SIG-M5 treated with dmso at 0.1 percent for 504 hours (cell line): ENCODE measurements around the gene CLCNKA.
A peak's percentile ranks its signal among the peaks of the same experiment; 100 is the strongest.
"Not testable (repeated sequence)": the region's sequence is repeated elsewhere in the genome, so short reads cannot be mapped to it uniquely, and the experiment has no call there.

Source experiments
- DNase-seq: peaks from one replicate; lab custom pipeline; 2025; ENCODE audit not compliant: unreplicated experiment; lab: John Stamatoyannopoulos, UW

Gene CLCNKA

GRCh38 chr1:16017461-16018303 lies 4.2 kb upstream of the CLCNKA start, which contains the start of gene HSPB7:
HSPB7 (minus strand) TSS chr1:16018043; CDS start chr1:16017963, 80 bp downstream.
- DNase-seq = no peak

DNA sequence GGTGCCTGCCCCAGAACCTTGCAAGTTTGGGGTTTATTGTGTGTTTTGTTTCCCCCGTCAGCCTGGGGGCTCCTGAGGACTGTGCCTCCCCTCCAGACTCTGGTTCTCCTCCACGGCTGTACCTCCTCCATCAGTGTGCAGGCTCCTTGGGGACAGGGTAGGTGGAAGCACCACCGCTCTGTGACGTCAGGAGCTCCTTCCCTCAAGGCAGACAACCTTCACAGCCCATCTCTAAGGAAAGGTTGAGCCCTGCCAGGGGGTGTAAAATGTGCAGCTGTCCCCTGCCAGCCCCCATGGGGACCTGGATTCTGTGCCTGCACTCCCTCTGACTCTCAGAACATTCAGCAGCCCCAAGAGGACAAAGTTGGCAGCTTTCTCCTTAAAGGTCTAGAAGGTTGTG lies 3.5 kb upstream of the CLCNKA start:
- DNase-seq = no peak

DNA sequence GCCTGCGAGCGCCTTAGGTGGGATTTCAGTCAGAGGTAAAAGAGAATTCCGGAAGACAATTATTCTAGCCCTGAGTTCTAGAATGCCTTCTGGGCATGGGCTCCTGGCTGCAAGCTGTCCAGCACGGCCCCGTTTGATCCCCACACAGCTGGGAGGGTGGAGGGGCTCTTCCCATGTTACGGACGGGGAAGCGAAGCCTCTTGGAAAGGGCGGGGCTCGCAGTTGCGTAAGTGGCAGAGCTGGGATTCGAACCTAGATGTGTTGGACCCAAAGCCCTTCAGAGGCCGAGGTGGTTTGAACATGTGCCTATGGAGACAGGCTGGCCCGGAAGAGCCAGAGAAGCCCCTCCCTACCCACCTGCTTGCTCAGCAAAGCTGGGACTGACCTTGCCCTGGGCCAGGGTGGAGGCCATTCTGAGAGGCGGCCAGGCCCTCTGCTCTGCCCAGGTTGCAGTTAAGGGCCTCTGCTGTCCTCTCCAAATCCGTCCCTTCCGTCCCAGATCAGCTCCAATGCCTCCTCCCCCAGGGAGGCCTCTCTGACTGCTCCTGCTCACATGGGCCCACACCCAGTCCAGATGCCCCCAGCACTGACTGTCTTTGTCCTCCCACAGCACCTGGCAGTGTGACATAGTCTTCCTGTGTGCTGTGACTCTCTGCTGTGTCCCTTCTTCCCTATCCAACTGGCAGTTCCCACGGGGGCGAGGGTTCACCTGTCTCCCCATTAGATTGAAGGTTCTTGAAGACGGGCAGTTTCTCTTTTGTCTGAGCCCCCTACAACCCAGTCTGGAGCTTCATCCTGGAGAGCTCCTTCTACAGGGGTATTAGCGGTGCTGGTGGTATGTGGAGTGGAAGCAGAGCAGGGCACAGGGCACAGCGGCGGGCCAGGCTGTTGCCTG lies 2.8 kb upstream of the CLCNKA start:
- no peak for DNase-seq

GRCh38 chr1:16019644-16020277 lies 2.1 kb upstream of the CLCNKA start:
- no peak for DNase-seq

DNA sequence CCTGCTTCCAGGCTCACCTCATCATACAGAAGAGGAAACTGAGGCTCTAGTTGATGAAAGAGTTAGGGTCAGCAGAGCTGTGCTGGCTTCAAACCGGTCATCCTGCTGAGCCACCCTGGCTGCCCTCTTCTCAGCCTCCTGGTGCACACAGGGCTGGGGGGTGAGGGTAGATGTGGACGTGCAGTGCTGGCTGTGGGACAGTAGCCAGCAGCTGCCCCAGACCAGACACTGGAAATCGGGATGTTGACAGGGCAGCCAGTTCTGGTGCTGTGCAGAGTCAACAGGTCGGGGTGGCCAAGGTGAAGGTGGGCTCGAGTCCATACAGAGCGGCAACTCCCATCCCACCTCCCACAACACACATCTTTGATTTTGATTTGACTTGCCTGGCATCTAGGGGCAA lies 1.5 kb upstream of the CLCNKA start:
- no peak for DNase-seq

DNA sequence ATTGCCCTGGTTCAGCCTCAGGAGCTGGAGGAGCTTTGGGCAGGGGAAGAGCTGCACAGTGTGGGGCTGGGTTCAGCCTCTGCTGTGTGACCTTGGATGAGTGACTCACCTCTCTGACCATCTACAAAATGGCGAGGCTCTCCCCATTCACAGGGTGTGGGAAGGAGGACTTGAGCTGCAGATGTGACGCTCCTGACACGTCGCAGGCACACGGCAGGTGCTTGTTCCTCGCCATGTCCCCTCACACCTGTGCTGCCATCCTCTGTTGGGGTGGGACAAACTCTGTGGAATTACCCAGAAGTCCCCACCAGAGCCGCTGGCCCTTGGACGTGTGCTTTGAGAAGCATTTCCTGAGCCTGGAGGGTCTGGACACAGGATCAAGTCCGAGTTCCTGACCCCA lies 958 bp upstream of the CLCNKA start:
- DNase-seq = not testable (repeated sequence)

GRCh38 chr1:16022393-16022792 lies 557 bp downstream of the CLCNKA start:
- DNase-seq = no peak

GRCh38 chr1:16023050-16023653 lies 1.3 kb downstream of the CLCNKA start:
- DNase-seq = no peak

DNA sequence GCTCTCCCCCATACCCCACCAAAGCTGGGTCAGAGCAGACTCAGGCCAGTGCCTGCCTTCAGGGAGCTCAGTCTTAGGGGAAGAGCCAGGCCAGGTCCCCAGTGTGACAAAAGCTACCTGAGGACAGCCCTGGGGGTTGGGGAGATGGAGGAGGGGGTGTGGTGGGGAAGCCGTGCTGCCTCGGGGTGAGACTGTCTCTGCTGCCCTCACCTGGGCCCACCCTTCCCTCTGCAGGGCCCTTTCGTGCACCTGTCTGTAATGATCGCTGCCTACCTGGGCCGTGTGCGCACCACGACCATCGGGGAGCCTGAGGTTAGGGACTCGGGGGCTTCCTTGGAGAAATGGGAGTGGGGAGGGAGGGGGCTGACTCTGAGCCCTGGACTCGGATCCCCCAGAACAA lies 4.5 kb downstream of the CLCNKA start:
- DNase-seq = not testable (repeated sequence)

DNA sequence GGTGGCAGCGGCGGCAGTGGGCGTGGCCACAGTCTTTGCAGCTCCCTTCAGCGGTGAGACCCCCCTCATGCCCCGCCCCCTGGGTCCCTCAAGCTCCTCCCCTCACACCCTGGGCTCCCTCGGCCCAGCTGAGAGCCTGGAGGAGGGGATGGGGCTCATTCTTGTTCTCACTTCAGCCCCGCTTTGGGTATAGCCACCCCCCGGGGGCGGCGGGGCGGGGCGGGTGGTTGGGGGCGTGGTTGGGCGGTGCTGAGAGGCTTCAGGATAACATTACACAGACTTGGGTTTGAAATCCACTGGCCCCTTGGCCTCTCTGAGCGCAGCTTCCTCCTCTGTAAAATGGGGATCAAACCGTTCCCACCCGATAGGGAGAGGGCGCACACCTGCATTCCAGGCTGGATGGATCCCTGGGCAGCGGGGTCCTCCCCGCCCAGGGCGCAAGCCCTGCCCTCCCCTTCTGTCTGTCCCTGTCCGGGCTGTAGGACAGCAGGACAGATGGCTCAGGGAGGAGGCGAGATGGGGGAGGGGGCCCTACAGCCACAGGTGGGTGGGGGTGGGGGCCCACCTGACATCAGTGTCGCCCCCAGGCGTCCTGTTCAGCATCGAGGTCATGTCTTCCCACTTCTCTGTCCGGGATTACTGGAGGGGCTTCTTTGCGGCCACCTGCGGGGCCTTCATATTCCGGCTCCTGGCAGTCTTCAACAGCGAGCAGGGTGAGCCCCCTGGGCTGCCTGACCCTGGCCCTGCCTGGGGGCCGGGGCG lies 5.1 kb downstream of the CLCNKA start:
- no peak for DNase-seq

- no peak for DNase-seq
Observed at GRCh38 chr1:16028237-16029002, 6.6 kb downstream of the CLCNKA start.

GRCh38 chr1:16029003-16029268 lies 7.1 kb downstream of the CLCNKA start:
- not testable (repeated sequence) for DNase-seq

GRCh38 chr1:16029288-16029687 lies 7.5 kb downstream of the CLCNKA start:
- DNase-seq = no peak

GRCh38 chr1:16031551-16031950 lies 9.7 kb downstream of the CLCNKA start:
- no peak for DNase-seq

GRCh38 chr1:16032388-16033102 lies 10.7 kb downstream of the CLCNKA start:
- DNase-seq = peak; percentile 52

GRCh38 chr1:16033103-16033632 lies 11.3 kb downstream of the CLCNKA start:
- DNase-seq = not testable (repeated sequence)

- not testable (repeated sequence) for DNase-seq
Observed at GRCh38 chr1:16036461-16036860, 14.6 kb downstream of the CLCNKA start.

- DNase-seq = no peak
Observed at GRCh38 chr1:16038620-16038912, 16.7 kb downstream of the CLCNKA start.

- DNase-seq = not testable (repeated sequence)
Observed at GRCh38 chr1:16039871-16040270, 18.0 kb downstream of the CLCNKA start.
